A549 (cell line): ENCODE measurements around the gene PARP12. TPM values are rescaled to one million over a fixed set of nuclear protein-coding genes. Genes with fewer than 3 reads are reported as not detected.

ENCODE experiments used
- ATAC-seq, 2 experiments: fragments of 200-7000 bp in 1 of 2; fragments of >200 bp in 1 of 2; cut with Nextera tagmentation in 1 of 2; cut with Tn5 transposase in 1 of 2; 3 replicates each; pipeline versions ENCODE4 v1.8.0 to v1.9.1; 2018 to 2020; ENCODE audit warnings: mild to moderate bottlenecking in 1 of 2, moderate library complexity in 1 of 2
- CTCF ChIA-PET: fragments of 300-600 bp; sonication (Branson Sonifier 250); formaldehyde crosslinking; extraction: SDS; loops from one replicate; lab custom pipeline; 2021; ENCODE audit warnings: antibody characterized with exemption, inconsistent platforms; lab: Yijun Ruan, JAX
- POLR2A ChIA-PET: fragments of 350-600 bp; formaldehyde crosslinking; extraction: SDS; loops from one replicate; lab custom pipeline; 2021; ENCODE audit warnings: antibody characterized with exemption, inconsistent platforms; lab: Yijun Ruan, JAX
- DNase-seq, 2 experiments: peaks; one replicate each; pipeline versions ENCODE4 v3.0.0 to v3.0.0-alpha.2; 2011 to 2016; ENCODE audit warnings: low read depth in 1 of 2, low spot score in 1 of 2
- FAIRE-seq: peaks from 2 replicates; lab custom pipeline; 2011; peaks lifted over from hg19 to GRCh38; lab: Jason Lieb, UNC
- H3K27ac ChIP-seq, 2 experiments: fragments of >200 bp; sonication (Bioruptor Twin); formaldehyde crosslinking; 3 replicates each; pipeline ENCODE4 v1.5.1; 2016 to 2017
- H3K4me1 ChIP-seq: fragments of >200 bp; sonication (Bioruptor Twin); formaldehyde crosslinking; 3 replicates; pipeline ENCODE4 v1.6.1; 2016
- H3K4me2 ChIP-seq: fragments of >200 bp; sonication (Bioruptor Twin); formaldehyde crosslinking; 3 replicates; pipeline ENCODE4 v1.6.1; 2016
- H3K4me3 ChIP-seq: fragments of >200 bp; sonication (Bioruptor Twin); formaldehyde crosslinking; 3 replicates; pipeline ENCODE4 v1.5.1; 2016
- H3K9me3 ChIP-seq: fragments of >200 bp; sonication (Bioruptor Twin); formaldehyde crosslinking; 3 replicates; pipeline ENCODE4 v1.6.1; 2016
- BHLHE40 ChIP-seq: IDR thresholded peaks from 2 replicates; pipeline ENCODE4 v1.6.1; 2012; ENCODE audit warnings: low read depth, low read length, inconsistent platforms
- CBX8 ChIP-seq: fragments of 200-600 bp; sonication (generic); IDR thresholded peaks from 2 replicates; pipeline ENCODE4 v1.6.1; 2016
- CTCF ChIP-seq: fragments of >200 bp; sonication (Bioruptor Twin); formaldehyde crosslinking; IDR thresholded peaks from 3 replicates; pipeline ENCODE4 v1.5.1; 2016
- EHF ChIP-seq: fragments of 250-450 bp; sonication (Bioruptor Pico); IDR thresholded peaks from 2 replicates; pipeline ENCODE4 v1.5.0; 2020; ENCODE audit warnings: mild to moderate bottlenecking
- EHMT2 ChIP-seq: fragments of 200-600 bp; sonication (generic); IDR thresholded peaks from 2 replicates; pipeline ENCODE4 v1.6.1; 2016; ENCODE audit warnings: antibody characterized with exemption, low read depth, mild to moderate bottlenecking, moderate library complexity
- ESRRA ChIP-seq: fragments of 150-350 bp; IDR thresholded peaks from 2 replicates; pipeline ENCODE4 v1.6.1; 2014; ENCODE audit warnings: mild to moderate bottlenecking, low read length, borderline replicate concordance
- FOSB ChIP-seq: fragments of 250-450 bp; sonication (Bioruptor Pico); IDR thresholded peaks from 2 replicates; pipeline ENCODE4 v1.5.0; 2020; ENCODE audit warnings: mild to moderate bottlenecking, moderate library complexity
- FOSL2 ChIP-seq, 2 experiments: fragments of 450-650 bp in 1 of 2; fragments of >200 bp in 1 of 2; sonication (Bioruptor Twin) in 1 of 2; formaldehyde crosslinking; IDR thresholded peaks; 2 replicates each; pipeline versions ENCODE4 v1.5.0 to v1.6.1; 2016 to 2020; ENCODE audit warnings: mild to moderate bottlenecking in 1 of 2, moderate library complexity in 1 of 2
- HDAC2 ChIP-seq: fragments of 200-600 bp; sonication (generic); IDR thresholded peaks from 2 replicates; pipeline ENCODE4 v1.6.1; 2016
- JUN ChIP-seq, 2 experiments: fragments of >200 bp; sonication (Bioruptor Twin); formaldehyde crosslinking; IDR thresholded peaks; 2 replicates in 1 of 2; 3 replicates in 1 of 2; pipeline ENCODE4 v1.6.1; 2016 to 2017
- JUNB ChIP-seq: fragments of >200 bp; sonication (Bioruptor Twin); formaldehyde crosslinking; IDR thresholded peaks from 2 replicates; pipeline ENCODE4 v1.6.1; 2016
- KDM1A ChIP-seq: fragments of 200-600 bp; sonication (generic); IDR thresholded peaks from 2 replicates; pipeline ENCODE4 v1.6.1; 2016; ENCODE audit warnings: low read depth, mild to moderate bottlenecking
- NFE2L2 ChIP-seq: fragments of 150-350 bp; conservative IDR thresholded peaks from 2 replicates; pipeline ENCODE4 v1.6.1; 2014; ENCODE audit warnings: low read length
- NPAS2 ChIP-seq: fragments of 250-450 bp; sonication (Bioruptor Pico); IDR thresholded peaks from 2 replicates; pipeline ENCODE4 v1.8.0; 2022; ENCODE audit warnings: mild to moderate bottlenecking, moderate library complexity, borderline replicate concordance
- NR3C1 ChIP-seq: fragments of >200 bp; sonication (Bioruptor Twin); formaldehyde crosslinking; IDR thresholded peaks from 3 replicates; pipeline ENCODE4 v1.6.1; 2017
- RCOR1 ChIP-seq: fragments of 150-350 bp; IDR thresholded peaks from 2 replicates; pipeline ENCODE4 v1.6.1; 2014; ENCODE audit warnings: antibody characterized with exemption, low read length, low read depth
- RNF2 ChIP-seq: fragments of 200-600 bp; sonication (generic); IDR thresholded peaks from 2 replicates; pipeline ENCODE4 v1.6.1; 2016; ENCODE audit warnings: low read depth, mild to moderate bottlenecking, antibody characterized with exemption, moderate library complexity, borderline replicate concordance
- SMC3 ChIP-seq: fragments of >200 bp; sonication (Bioruptor Twin); formaldehyde crosslinking; IDR thresholded peaks from 3 replicates; pipeline ENCODE4 v1.6.1; 2018; ENCODE audit warnings: inconsistent platforms
- SREBF2 ChIP-seq: fragments of 450-650 bp; IDR thresholded peaks from 2 replicates; pipeline ENCODE4 v1.6.1; 2014; ENCODE audit warnings: mild to moderate bottlenecking, moderate library complexity
- ZC3H11A ChIP-seq: fragments of 450-650 bp; IDR thresholded peaks from 2 replicates; pipeline ENCODE4 v1.6.1; 2014; ENCODE audit warnings: antibody characterized with exemption, mild to moderate bottlenecking
- WGBS: methylation state at CpG from one replicate; pipeline ENCODE4 v1.1.6; 2017; ENCODE audit errors: missing lambda C conversion rate; 5-methylcytosine and 5-hydroxymethylcytosine counted together
- polyA plus RNA-seq, 4 experiments: library from polyadenylated mRNA; depleted of rRNA in 3 of 4; stranded (reverse); fragments of >200 nt; fragmentation: RNase III in 1 of 4; extraction: RNeasy Plus Mini Kit Qiagen cat#74134 plus additional on column Dnase treatment in 1 of 4; gene quantifications; 2 replicates in 3 of 4; 3 replicates in 1 of 4; pipeline ENCODE4 v1.2.3, GENCODE V29; 2011 to 2017
- TF ChIP-seq, protein P1 (sequence below): fragments of >200 bp; sonication (Bioruptor Twin); formaldehyde crosslinking; IDR thresholded peaks from 2 replicates; pipeline ENCODE4 v1.6.1; 2016
- TF ChIP-seq, protein P2 (sequence below): fragments of >200 bp; sonication (Bioruptor Twin); formaldehyde crosslinking; IDR thresholded peaks from 3 replicates; pipeline ENCODE4 v1.6.1; 2016
- TF ChIP-seq, protein P3 (sequence below): fragments of 150-350 bp; IDR thresholded peaks from 2 replicates; pipeline ENCODE4 v1.6.1; 2014; ENCODE audit warnings: low read depth, mild to moderate bottlenecking, low read length

Gene PARP12
- polyA plus RNA-seq, 2 of the 4 experiments (the other 2 are of a cell fraction) = 10.0 to 16.0 TPM

- Histone ChIP-seq H3K4me1 (no peaks in the 10 kb centered on the region), H3K27ac (no peak overlapping the region), H3K4me3 (no peak overlapping the region), H3K4me2 (no peak overlapping the region), H3K9me3 (no peaks in the 10 kb centered on the region)
- POLR2A ChIA-PET = no interaction called here
- whole genome bisulfite sequencing = 69% methylated on average over 11 of the region's 11 CpGs
- ATAC-seq (peak in 1 of 2 experiments; percentile 26; a peak in 3 of 6 replicates), FAIRE-seq (no peak), DNase-seq (no peak)
- CTCF ChIA-PET = interaction anchor here (0.8 to 2.8 kb wide), 5 partner anchors 13 to 417 kb away, joined by 3 to 14 read pairs (median 6); no protein-coding TSS in a partner anchor
- no peak for TF ChIP-seq NFE2L2
- TF ChIP-seq BHLHE40 = no peak
These were observed 43.6 kb downstream of the PARP12 start for GRCh38 chr7:140019172-140019571.

DNA sequence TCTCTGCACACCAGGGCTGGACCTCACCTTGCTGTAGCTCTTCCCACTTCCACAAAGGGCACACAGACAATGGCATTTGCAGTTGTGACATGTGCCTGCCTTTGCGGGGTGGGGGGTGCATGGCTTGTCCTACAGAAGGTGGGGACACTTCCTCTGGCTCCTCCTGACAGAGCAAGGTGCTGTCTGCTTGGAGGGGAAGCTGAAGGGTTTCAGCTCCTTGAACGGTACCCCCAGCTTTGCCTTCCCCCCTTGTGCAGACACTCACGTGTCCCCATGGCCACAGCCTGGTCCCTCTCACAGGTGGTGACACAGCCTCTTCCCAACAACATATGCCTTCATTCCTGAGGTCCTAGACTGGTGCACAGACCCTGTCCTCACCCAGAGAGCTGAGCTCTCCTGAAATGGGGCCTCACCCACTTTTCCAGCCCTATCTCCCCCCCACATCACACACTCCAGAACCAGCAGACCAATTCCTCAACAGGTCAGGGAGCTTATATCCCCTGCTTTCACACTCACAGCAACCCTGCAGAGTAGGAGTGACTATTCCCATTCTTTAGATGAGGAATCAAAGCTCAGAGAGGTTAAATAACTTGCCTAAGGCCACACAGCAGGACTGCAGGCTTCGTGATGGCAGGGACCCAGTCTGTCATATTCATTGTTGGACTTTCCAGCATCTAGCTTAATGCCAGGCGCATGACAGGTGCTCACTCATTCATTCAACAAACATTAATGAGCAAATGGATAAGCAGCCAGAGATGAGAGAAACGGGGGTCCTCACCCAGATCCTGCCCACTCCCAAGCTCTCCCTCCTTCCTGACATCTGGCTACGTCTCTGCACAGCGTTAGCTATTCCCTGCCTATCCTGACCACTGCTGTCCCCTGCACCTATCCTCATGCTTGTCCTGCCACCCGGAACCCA lies 44.4 kb downstream of the PARP12 start:
- 73% methylated on average over 9 of the region's 9 CpGs for WGBS
- Histone ChIP-seq H3K4me2 (no peak overlapping the region), H3K4me1 (no peaks in the 10 kb centered on the region), H3K4me3 (no peak overlapping the region)
- POLR2A ChIA-PET = no interaction called here
- DNase-seq = no peak
- TF ChIP-seq RCOR1 (no peak), KDM1A (no peak), RNF2 (no peak), FOSL2 (IDR thresholded peaks at IDR 0.05) (no peak), FOSL2 (CRISPR knock-in tag; IDR thresholded peaks at IDR 0.05) (no peak), JUN (IDR thresholded peaks at IDR 0.05) (no peak), CTCF (no peak), FOSB (no peak), CBX8 (no peak), NR3C1 (no peak), SREBF2 (no peak)
- TF ChIP-seq, protein P1, sequence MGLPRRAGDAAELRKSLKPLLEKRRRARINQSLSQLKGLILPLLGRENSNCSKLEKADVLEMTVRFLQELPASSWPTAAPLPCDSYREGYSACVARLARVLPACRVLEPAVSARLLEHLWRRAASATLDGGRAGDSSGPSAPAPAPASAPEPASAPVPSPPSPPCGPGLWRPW = no peak
- TF ChIP-seq, all 56 proteins: peak for 0
- CTCF ChIA-PET = interaction anchor here (0.5 to 2.8 kb wide), 8 partner anchors 12 to 476 kb away, joined by 3 to 14 read pairs (median 6); no protein-coding TSS in a partner anchor
- no peaks in the 10 kb centered on the region for H3K9me3 ChIP-seq
- H3K27ac ChIP-seq = no peak overlapping the region
- no peak for FAIRE-seq
- peak in 1 of 2 experiments; percentile 12; a peak in 3 of 6 replicates for ATAC-seq

GRCh38 chr7:140017543-140017942 lies 45.2 kb downstream of the PARP12 start:
- TF ChIP-seq ZC3H11A (no peak), FOSL2 (IDR thresholded peaks at IDR 0.05) (no peak), FOSL2 (CRISPR knock-in tag; IDR thresholded peaks at IDR 0.05) (no peak), HDAC2 (no peak), JUNB (no peak), EHMT2 (no peak), EHF (CRISPR knock-in tag) (no peak), ESRRA (no peak), RNF2 (no peak), FOSB (no peak), SMC3 (no peak), NPAS2 (no peak)
- TF ChIP-seq, protein P2, sequence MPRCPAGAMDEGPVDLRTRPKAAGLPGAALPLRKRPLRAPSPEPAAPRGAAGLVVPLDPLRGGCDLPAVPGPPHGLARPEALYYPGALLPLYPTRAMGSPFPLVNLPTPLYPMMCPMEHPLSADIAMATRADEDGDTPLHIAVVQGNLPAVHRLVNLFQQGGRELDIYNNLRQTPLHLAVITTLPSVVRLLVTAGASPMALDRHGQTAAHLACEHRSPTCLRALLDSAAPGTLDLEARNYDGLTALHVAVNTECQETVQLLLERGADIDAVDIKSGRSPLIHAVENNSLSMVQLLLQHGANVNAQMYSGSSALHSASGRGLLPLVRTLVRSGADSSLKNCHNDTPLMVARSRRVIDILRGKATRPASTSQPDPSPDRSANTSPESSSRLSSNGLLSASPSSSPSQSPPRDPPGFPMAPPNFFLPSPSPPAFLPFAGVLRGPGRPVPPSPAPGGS = no peak
- TF ChIP-seq, protein P3, sequence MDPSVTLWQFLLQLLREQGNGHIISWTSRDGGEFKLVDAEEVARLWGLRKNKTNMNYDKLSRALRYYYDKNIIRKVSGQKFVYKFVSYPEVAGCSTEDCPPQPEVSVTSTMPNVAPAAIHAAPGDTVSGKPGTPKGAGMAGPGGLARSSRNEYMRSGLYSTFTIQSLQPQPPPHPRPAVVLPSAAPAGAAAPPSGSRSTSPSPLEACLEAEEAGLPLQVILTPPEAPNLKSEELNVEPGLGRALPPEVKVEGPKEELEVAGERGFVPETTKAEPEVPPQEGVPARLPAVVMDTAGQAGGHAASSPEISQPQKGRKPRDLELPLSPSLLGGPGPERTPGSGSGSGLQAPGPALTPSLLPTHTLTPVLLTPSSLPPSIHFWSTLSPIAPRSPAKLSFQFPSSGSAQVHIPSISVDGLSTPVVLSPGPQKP = no peak
- Histone ChIP-seq H3K27ac (no peak overlapping the region), H3K9me3 (no peaks in the 10 kb centered on the region), H3K4me1 (no peaks in the 10 kb centered on the region), H3K4me3 (no peak overlapping the region), H3K4me2 (no peak overlapping the region)
- CTCF ChIA-PET = interaction anchor here (1.1 to 2.8 kb wide), 7 partner anchors 11 to 416 kb away, joined by 3 to 14 read pairs (median 6); no protein-coding TSS in a partner anchor
- ATAC-seq (peak in 1 of 2 experiments; percentile 37; a peak in 1 of 6 replicates), FAIRE-seq (no peak), DNase-seq (no peak)
- POLR2A ChIA-PET = no interaction called here
- WGBS = 88% methylated on average over 10 of the region's 15 CpGs
